ENCODE results near the gene RXFP4.

DNA sequence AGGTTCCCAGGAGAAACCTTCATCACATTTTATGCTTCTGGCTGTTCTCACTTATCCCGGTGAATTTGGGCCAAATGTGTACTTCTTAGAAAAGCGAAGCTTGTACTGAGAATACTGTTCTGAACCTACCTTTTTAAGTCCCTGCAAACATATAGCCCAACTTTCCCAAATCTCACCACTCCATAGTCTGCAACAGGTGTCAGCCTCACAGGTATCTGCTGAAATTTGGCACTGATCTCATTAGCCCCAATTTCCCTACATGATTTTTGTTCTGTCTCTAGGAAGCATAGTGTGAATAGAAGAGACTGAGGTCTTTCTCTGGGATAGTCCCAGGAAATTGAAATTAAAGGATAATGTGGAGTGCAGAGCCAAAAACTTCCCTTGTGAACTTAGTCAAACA, 41.8 kb upstream of the RXFP4 start:
- no peak for TF ChIP-seq PHB (CRISPR knock-in tag; IDR thresholded peaks at IDR 0.05)
- TF ChIP-seq, protein P1, sequence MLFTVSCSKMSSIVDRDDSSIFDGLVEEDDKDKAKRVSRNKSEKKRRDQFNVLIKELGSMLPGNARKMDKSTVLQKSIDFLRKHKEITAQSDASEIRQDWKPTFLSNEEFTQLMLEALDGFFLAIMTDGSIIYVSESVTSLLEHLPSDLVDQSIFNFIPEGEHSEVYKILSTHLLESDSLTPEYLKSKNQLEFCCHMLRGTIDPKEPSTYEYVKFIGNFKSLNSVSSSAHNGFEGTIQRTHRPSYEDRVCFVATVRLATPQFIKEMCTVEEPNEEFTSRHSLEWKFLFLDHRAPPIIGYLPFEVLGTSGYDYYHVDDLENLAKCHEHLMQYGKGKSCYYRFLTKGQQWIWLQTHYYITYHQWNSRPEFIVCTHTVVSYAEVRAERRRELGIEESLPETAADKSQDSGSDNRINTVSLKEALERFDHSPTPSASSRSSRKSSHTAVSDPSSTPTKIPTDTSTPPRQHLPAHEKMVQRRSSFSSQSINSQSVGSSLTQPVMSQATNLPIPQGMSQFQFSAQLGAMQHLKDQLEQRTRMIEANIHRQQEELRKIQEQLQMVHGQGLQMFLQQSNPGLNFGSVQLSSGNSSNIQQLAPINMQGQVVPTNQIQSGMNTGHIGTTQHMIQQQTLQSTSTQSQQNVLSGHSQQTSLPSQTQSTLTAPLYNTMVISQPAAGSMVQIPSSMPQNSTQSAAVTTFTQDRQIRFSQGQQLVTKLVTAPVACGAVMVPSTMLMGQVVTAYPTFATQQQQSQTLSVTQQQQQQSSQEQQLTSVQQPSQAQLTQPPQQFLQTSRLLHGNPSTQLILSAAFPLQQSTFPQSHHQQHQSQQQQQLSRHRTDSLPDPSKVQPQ (CRISPR knock-in tag; IDR thresholded peaks at IDR 0.05; ENCODE audit: borderline replicate concordance): no peak
- TF ChIP-seq MECOM (CRISPR knock-in tag; IDR thresholded peaks at IDR 0.05): no peak
- TF ChIP-seq ARHGAP35 (IDR thresholded peaks at IDR 0.05; ENCODE audit: partially characterized antibody): no peak
- TF ChIP-seq SRSF9 (IDR thresholded peaks at IDR 0.05; ENCODE audit: borderline replicate concordance, low read depth, low read length): no peak
- no peak for TF ChIP-seq YY1 (IDR thresholded peaks at IDR 0.05; ENCODE audit: borderline replicate concordance in 1 of 3, control insufficient read depth in 1 of 3, extremely low read depth in 1 of 3, insufficient read depth in 3 of 3, insufficient read length in 1 of 3, insufficient replicate concordance in 2 of 3, low read depth in 1 of 3, low read length in 2 of 3)
- TF ChIP-seq, protein P2, sequence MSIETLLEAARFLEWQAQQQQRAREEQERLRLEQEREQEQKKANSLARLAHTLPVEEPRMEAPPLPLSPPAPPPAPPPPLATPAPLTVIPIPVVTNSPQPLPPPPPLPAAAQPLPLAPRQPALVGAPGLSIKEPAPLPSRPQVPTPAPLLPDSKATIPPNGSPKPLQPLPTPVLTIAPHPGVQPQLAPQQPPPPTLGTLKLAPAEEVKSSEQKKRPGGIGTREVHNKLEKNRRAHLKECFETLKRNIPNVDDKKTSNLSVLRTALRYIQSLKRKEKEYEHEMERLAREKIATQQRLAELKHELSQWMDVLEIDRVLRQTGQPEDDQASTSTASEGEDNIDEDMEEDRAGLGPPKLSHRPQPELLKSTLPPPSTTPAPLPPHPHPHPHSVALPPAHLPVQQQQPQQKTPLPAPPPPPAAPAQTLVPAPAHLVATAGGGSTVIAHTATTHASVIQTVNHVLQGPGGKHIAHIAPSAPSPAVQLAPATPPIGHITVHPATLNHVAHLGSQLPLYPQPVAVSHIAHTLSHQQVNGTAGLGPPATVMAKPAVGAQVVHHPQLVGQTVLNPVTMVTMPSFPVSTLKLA (conservative IDR thresholded peaks at IDR 0.05): no peak
- TF ChIP-seq POLR2AphosphoS5 (IDR thresholded peaks at IDR 0.05; ENCODE audit: control insufficient read depth, insufficient read depth, low read depth, low read length): no peak
- no peak for TF ChIP-seq KAT7 (CRISPR knock-in tag; IDR thresholded peaks at IDR 0.05; ENCODE audit: borderline replicate concordance)
- no peak for TF ChIP-seq ZNF133 (CRISPR knock-in tag; IDR thresholded peaks at IDR 0.05)
- TF ChIP-seq, protein P3, sequence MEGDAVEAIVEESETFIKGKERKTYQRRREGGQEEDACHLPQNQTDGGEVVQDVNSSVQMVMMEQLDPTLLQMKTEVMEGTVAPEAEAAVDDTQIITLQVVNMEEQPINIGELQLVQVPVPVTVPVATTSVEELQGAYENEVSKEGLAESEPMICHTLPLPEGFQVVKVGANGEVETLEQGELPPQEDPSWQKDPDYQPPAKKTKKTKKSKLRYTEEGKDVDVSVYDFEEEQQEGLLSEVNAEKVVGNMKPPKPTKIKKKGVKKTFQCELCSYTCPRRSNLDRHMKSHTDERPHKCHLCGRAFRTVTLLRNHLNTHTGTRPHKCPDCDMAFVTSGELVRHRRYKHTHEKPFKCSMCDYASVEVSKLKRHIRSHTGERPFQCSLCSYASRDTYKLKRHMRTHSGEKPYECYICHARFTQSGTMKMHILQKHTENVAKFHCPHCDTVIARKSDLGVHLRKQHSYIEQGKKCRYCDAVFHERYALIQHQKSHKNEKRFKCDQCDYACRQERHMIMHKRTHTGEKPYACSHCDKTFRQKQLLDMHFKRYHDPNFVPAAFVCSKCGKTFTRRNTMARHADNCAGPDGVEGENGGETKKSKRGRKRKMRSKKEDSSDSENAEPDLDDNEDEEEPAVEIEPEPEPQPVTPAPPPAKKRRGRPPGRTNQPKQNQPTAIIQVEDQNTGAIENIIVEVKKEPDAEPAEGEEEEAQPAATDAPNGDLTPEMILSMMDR (IDR thresholded peaks at IDR 0.05 in 2 of 3, conservative IDR thresholded peaks at IDR 0.05 in 1 of 3; ENCODE audit: insufficient read depth in 2 of 3, low read depth in 1 of 3, low read length in 3 of 3): no peak
